Stimulated activated CD4-positive, alpha-beta T cell treated with anti-CD3 and anti-CD28 coated beads, Interleukin-15, amount 100 ng/mL, for 48 hours (primary cell): ENCODE results near the gene TECPR2.

ENCODE experiments used
- DNase-seq, 2 donors: peaks; one replicate each; pipeline ENCODE4 v3.0.0-alpha.2; 2020; ENCODE audit warnings: low read depth in 2 of 2

Gene TECPR2

DNA sequence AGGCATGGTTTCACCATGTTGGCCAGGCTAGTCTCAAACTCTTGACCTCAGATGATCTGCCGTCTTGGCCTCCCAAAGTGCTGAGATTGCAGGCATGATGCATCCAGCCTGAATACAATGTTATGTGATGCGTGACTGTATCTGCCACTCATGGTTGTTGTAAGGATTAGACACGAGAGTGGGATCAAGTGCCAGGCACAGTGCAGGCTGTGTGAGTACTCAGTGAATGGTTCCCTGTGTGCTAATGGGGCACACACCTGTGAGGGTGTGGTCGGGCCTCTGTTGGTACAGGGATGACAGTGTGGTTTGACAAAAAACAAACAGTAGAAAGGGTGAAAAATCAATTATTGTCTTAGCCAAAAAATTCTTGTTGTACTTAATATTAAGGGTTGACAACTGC lies 61.8 kb downstream of the TECPR2 start:
- DNase-seq, result no peak

- DNase-seq, result no peak
These were observed 62.2 kb downstream of the TECPR2 start for GRCh38 chr14:102424923-102425322.

GRCh38 chr14:102426796-102427195 lies 64.1 kb downstream of the TECPR2 start:
- no peak for DNase-seq

DNA sequence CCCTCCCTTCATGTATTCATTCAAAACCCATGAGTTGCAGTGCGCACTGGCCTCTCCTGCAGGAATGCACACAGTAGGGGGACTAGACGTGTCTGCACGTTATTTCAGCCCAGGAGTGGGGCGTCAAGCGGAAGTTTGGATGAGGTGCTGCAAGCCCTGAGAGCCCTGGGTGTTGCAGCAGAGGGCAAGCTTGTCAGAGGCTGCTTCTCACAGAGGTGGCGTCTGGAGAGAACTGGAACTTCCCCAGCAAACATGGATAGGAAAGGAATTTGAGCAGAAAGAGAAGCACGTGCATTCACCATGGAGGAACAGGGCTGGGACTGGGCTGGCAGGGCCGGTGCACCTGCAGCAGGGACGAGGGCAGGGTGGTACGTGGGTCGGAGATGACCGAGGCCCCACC lies 64.9 kb downstream of the TECPR2 start:
- DNase-seq, result no peak

- DNase-seq, result no peak
These were observed 67.6 kb downstream of the TECPR2 start for GRCh38 chr14:102430212-102430908.

GRCh38 chr14:102431751-102432150 lies 69.0 kb downstream of the TECPR2 start:
- no peak for DNase-seq

- no peak for DNase-seq
These were observed 72.0 kb downstream of the TECPR2 start for GRCh38 chr14:102434647-102435175.

- DNase-seq, result peak; percentile 29 to 57
These were observed 75.5 kb downstream of the TECPR2 start for GRCh38 chr14:102437997-102438915.

DNA sequence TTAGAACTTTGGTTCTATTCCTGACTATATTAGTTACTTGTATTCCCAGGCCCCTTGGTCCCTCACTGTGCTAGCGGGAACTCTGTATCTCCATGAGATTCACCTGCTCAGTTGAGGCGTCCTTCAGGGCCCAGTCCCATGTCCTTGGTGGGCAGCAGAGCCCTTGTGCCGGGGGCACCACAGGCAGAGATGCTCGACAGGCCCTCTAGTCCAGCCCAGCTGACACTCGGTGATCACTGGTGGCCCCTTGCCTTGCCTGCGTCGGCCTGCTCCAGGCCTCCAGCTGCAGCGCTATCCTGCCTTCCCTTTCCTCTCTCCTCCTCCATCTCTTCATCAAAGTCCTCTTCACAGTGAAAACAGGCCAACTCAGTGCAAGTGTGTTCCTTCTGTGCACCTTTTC lies 76.8 kb downstream of the TECPR2 start:
- DNase-seq, result no peak

DNA sequence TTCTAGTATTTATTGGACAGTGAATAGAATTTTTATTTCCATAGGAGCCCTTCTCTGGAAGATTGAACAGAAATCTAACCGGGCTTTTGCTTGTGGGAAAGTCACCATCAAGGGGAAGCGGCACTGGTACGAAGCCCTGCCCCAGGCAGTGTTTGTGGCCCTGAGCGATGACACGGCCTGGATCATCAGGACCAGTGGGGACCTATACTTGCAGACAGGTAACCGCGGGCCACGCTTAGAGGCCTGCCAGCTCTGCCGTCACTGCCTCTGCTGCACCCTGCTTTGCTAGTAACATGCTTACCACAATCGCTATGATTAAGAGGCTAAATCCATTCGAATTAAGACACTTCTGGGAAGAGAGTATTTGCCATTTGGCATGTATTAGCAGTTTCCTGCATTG lies 77.7 kb downstream of the TECPR2 start:
- DNase-seq, result no peak

DNA sequence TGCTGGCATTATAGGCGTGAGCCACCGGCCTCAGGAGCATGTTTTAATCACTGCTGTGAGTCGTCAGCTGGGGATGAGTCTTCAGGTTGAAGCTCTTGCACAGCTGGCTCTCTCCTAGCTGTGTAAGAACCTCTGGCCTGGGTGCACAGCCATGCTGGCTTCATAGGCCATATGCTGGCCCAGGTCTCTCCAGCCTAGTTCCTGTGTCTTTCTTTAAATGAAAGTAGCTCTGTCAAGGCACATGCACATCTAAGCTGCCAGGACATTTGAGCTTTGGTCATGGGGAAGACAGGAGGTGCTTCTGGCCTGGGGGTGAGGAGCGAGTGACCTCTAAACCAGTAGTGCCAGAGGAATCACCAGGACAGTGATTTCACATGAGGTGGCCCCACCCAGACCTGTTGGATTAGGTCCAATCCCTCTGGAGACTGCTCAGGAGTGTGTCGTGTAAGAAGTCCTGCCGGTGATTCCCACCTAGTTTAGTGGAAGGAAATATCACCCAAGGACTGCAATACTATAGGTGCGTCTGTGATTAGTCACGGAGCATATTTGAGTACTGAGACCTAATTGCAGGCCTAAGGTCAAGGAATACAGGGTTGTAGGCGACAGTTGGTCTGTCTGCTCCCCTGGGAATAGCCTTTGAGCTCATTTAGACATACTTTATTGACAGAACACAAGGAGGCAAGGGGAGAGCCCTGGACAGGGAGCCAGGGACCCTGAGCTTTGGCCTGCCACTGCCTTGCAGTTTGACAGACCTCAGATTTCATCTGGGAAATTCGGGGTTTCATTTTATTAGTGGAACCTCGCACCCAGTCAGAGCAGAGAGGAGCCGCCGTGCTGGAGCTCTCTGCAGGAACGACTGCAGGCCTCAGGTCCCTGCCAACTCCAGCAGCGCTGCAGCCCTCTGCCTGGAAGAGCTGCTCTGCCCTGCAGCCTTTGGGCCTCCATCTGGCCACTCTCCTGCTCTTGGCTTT lies 79.8 kb downstream of the TECPR2 start:
- DNase-seq, result no peak

DNA sequence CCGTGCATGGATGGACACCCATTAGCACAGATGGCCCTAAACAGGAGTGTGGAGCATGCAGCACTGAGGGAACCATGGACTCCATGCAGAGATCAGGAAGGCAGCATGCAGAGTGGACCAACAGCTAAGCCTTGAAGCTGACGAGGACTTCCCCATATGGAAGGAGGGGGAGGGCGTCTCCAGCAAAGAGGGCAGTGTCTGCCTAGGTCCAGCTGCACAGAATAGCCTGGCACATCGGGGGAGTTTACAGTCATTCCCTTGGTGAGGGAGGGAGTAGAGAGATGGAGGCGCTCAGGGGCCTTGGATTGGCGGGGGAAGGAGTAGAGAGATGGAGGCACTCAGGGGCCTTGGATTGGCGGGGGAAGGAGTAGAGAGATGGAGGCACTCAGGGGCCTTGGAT lies 82.3 kb downstream of the TECPR2 start:
- no peak for DNase-seq

GRCh38 chr14:102445641-102446040 lies 82.9 kb downstream of the TECPR2 start:
- DNase-seq, result no peak

DNA sequence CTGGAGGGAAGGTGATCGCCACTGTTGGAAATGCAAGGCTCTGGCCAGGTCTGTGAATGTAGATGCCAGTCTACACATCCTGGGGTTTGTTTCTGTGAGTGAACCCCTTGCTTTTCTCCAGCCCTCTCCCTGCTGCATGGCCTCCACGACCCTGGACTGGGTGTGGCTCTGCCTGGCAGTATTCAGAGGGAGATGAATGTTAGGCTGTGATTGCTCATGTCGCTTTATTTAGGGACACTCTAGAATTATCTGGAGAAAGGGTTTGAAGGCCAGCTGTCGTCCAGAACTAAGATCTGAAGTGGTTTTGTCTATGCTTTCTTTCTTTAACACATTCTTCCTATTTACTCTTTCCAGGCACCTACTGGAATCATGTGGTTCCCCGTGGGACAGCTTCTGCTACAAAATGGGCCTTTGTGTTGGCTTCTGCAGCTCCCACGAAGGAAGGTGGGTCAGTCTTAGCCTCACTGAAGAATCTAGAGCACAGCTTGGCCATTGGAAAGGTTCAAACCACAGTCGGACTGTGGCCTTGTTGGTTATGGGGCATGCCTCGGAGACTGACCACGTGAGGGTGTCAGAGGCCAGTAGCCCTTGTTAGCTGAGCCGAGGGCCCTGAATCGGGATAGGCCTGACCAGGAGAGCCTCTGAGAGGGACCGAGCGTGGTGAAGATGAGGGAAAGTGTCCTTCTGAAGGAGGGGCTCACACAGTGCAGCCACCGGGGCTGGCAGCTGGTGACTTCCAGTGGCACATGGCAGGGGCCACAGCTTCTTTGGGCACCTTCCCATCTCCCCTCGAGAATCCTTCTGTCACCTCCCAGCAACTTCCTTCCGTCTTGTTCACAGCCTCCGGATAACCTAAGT lies 87.7 kb downstream of the TECPR2 start:
- DNase-seq, result no peak

DNA sequence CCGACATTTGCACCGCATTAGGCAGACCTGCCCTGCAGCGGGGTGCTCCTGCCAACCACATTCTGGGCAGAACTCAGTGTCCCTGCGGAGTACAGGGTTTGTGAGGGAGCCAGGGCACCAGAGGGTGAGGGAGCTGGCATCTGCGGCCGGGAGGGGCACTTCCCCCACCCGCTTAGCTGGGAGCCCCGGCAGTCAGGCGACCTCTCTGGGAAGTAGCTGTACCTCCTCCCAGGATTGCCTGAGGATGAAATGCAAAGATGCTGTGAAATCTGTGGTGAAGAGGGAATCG lies 88.3 kb downstream of the TECPR2 start:
- DNase-seq, result no peak

- no peak for DNase-seq
These were observed 89.6 kb downstream of the TECPR2 start for GRCh38 chr14:102452302-102452701.

- DNase-seq, result no peak
These were observed 92.0 kb downstream of the TECPR2 start for GRCh38 chr14:102454711-102455110.

DNA sequence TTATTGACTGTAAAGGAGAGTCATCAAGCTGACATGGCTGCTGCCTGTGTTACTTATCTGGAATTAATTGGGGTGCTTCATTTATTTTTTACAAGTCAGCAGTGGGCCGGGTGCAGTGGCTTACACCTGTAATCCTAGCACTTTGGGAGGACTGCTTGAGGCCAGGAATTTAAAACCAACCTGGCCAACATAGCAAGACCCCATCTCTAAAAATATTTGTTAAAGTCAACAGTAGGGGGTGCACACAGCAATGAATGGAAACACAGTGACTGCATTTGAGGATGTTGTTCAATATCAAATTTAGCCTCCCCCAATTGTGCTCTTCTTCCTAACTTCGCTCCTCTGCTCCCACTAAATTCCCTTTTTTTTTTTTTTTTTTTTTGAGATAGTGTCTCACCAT lies 94.8 kb downstream of the TECPR2 start:
- no peak for DNase-seq

- DNase-seq, result no peak
These were observed 99.0 kb downstream of the TECPR2 start for GRCh38 chr14:102461490-102462338.

DNA sequence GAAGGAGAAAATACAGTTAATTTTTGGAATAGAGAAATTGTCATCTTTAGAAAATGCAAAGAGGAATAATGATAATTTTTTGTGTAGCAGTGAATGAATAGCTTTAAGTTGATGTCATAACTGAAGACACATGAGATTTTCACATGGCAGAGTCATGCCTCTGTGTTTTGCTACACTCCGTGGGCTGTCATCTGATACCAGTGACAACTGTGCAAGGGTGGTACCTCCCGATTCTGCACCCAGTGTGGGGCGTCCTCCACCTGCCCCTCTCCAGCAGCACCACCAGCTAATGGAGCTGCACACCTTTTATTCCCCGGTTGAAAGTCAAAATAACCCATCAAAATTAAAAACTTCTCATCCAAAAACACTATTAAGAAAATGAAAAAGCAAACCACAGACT lies 99.7 kb downstream of the TECPR2 start:
- DNase-seq, result no peak
